Gastroesophageal sphincter (tissue), 3 donors: ENCODE measurements around the gene PTPRK.
A peak's percentile ranks its signal among the peaks of the same experiment; 100 is the strongest.

Source experiments
- POLR2A ChIP-seq, 2 donors: fragments of 450-650 bp; IDR thresholded peaks; one replicate each; pipeline ENCODE4 v1.6.1; 2017; ENCODE audit warnings: antibody characterized with exemption in 2 of 2, mild to moderate bottlenecking in 2 of 2, moderate library complexity in 1 of 2
- POLR2AphosphoS5 ChIP-seq: sonication (generic); formaldehyde crosslinking; IDR thresholded peaks from one replicate; pipeline ENCODE4 v1.6.1; 2017; ENCODE audit warnings: antibody characterized with exemption
- TF ChIP-seq, protein P1 (sequence below), 4 experiments: fragments of 200-600 bp in 2 of 4; fragments of 450-650 bp in 2 of 4; sonication (generic) in 1 of 4; IDR thresholded peaks; one replicate each; pipeline ENCODE4 v1.5.1; 2017 to 2019; ENCODE audit warnings: antibody characterized with exemption in 4 of 4, mild to moderate bottlenecking in 2 of 4, moderate library complexity in 2 of 4

DNA sequence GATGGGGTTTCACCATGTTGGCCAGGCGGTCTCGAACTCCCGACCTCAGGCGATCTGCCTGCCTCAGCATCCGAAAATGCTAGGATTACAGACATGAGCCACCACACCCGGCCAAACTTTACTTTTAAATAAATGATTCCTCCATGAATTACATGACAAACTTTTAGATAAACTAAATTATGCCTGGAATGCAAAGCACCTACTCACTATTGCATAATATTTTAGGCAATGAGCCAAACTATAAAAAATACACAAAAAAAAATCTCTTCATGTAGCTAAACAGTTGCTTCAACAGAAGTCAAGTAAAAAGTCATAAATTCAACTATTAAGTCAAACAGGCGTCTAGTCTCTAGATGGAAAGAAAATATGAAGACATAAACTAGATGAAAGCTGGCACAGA is 56.5 kb downstream of the PTPRK start:
- TF ChIP-seq, protein P1, sequence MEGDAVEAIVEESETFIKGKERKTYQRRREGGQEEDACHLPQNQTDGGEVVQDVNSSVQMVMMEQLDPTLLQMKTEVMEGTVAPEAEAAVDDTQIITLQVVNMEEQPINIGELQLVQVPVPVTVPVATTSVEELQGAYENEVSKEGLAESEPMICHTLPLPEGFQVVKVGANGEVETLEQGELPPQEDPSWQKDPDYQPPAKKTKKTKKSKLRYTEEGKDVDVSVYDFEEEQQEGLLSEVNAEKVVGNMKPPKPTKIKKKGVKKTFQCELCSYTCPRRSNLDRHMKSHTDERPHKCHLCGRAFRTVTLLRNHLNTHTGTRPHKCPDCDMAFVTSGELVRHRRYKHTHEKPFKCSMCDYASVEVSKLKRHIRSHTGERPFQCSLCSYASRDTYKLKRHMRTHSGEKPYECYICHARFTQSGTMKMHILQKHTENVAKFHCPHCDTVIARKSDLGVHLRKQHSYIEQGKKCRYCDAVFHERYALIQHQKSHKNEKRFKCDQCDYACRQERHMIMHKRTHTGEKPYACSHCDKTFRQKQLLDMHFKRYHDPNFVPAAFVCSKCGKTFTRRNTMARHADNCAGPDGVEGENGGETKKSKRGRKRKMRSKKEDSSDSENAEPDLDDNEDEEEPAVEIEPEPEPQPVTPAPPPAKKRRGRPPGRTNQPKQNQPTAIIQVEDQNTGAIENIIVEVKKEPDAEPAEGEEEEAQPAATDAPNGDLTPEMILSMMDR (IDR thresholded peaks at IDR 0.05): no peak
- peak; percentile 45 for TF ChIP-seq POLR2AphosphoS5
- TF ChIP-seq POLR2A (IDR thresholded peaks at IDR 0.05): no peak
